Prostate gland (tissue), 2 donors: ENCODE results near the gene PRKAR1B.
"Not testable (repeated sequence)": the region's sequence is repeated elsewhere in the genome, so short reads cannot be mapped to it uniquely, and the experiment has no call there.

Source experiments
- POLR2AphosphoS5 ChIP-seq: sonication (generic); formaldehyde crosslinking; IDR thresholded peaks from one replicate; pipeline ENCODE4 v1.6.1; 2017; ENCODE audit warnings: antibody characterized with exemption
- TF ChIP-seq, protein P1 (sequence below), 4 experiments: fragments of 200-600 bp in 2 of 4; fragments of 450-650 bp in 2 of 4; sonication (generic) in 2 of 4; IDR thresholded peaks; 1 replicate in 3 of 4; 2 replicates in 1 of 4; pipeline ENCODE4 v1.5.1; 2016 to 2019; ENCODE audit warnings: antibody characterized with exemption in 4 of 4, mild to moderate bottlenecking in 2 of 4, moderate library complexity in 2 of 4

GRCh38 chr7:611837-612236 is 115.2 kb downstream of the PRKAR1B start:
- TF ChIP-seq, protein P1, sequence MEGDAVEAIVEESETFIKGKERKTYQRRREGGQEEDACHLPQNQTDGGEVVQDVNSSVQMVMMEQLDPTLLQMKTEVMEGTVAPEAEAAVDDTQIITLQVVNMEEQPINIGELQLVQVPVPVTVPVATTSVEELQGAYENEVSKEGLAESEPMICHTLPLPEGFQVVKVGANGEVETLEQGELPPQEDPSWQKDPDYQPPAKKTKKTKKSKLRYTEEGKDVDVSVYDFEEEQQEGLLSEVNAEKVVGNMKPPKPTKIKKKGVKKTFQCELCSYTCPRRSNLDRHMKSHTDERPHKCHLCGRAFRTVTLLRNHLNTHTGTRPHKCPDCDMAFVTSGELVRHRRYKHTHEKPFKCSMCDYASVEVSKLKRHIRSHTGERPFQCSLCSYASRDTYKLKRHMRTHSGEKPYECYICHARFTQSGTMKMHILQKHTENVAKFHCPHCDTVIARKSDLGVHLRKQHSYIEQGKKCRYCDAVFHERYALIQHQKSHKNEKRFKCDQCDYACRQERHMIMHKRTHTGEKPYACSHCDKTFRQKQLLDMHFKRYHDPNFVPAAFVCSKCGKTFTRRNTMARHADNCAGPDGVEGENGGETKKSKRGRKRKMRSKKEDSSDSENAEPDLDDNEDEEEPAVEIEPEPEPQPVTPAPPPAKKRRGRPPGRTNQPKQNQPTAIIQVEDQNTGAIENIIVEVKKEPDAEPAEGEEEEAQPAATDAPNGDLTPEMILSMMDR (IDR thresholded peaks at IDR 0.05): not testable (repeated sequence)
- not testable (repeated sequence) for TF ChIP-seq POLR2AphosphoS5
